ENCODE data around the gene DGUOK.

- no peak for TF ChIP-seq EZH2 (IDR thresholded peaks at IDR 0.05; ENCODE audit: borderline replicate concordance, low read length)
- TF ChIP-seq CTCF (conservative IDR thresholded peaks at IDR 0.05 in 1 of 2, IDR thresholded peaks at IDR 0.05 in 1 of 2; ENCODE audit: extremely low read depth in 1 of 2, insufficient read depth in 1 of 2, low read depth in 1 of 2, low read length in 2 of 2): no peak
Measured at GRCh38 chr2:73982140-73982617, 55.5 kb downstream of the DGUOK start.

Measured in mammary epithelial cell (primary cell).